HG02623 (cell line): Measurements from ENCODE around the gene CDPF1.

Experiments used
- ATAC-seq: cut with Tn5 transposase; IDR thresholded peaks from one replicate; pipeline ENCODE4 v1.9.1; 2021; ENCODE audit warnings: moderate library complexity; ENCODE audit not compliant: unreplicated experiment

The CDPF1 gene

GRCh38 chr22:46259374-46259773 lies 9.3 kb upstream of the CDPF1 start:
- ATAC-seq = no peak

DNA sequence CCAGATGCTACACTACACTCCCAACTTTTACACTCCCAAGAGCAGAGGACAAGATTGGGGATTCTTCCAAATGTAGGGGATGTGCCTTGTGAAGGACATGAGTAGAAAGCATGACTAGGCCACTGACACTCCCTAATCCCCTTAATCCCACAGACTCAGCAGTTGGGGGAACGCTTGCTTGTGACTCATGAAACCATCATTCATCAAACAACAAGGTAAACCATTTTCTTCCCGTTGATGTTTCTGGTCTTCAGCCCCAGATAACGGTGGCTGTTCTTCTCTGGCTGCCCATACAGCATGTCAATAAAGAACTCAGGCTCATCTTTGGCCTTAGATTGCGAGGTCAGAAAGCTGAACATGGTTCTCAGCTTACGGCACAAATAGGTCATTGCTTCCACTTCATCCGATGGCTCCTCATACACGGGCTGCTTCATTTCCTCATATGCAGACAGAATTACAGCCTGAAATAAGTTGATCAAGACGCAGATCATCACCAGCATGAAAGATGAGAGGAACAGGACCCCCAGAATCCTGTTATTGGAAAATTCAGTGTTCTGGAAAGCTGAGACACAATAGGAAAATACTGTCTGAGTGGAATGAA lies 6.4 kb upstream of the CDPF1 start:
- no peak for ATAC-seq

DNA sequence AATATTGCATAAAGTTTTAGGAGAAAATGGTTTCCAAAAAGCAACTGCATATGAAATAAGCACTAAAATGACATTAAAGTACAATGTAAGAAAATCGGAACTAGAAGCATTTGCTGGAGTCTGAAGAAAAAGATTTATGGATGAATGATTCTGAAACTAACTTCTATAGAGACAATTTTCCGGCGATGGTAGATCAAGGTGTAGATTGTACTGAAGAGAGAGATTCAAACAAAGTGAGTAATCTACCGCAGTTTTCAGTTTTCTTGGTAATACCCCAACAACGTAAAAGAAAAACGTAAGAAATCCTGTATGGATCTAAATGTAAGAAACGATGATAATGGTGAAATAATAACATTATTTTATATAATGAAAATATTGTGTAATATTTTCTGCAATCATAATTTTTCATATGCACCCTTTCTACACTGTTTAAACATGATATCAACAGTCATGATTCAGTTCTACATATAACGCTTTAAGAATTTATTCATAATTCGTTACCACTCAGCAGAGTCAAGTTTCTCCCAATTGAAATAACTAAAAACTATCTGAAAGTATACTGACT lies 1.8 kb upstream of the CDPF1 start:
- no peak for ATAC-seq

GRCh38 chr22:46251266-46251665 lies 1.2 kb upstream of the CDPF1 start:
- no peak for ATAC-seq

GRCh38 chr22:46250783-46251125 lies 661 bp upstream of the CDPF1 start:
- peak; percentile 15 for ATAC-seq

- ATAC-seq = no peak
These were observed 2.6 kb downstream of the CDPF1 start for GRCh38 chr22:46247443-46247975.

DNA sequence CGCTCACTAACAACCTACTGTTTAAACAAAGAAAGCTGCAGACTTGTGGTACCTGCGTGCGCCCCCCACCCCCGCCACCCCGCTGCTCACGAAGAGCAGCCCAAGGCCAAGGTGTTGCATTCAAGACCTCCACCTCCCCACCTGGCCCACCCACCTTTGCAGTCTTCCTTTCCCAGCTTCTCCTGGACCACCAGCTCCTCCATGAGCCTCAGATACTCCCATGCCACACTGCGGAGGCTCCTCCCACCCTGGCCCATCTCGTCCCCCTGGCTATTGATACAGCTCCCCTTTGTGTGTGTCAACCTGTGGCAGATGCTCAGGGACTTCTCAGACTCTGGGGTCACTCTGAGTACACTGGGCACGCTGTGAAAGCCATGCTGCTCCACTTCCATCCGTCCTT lies 3.9 kb downstream of the CDPF1 start:
- no peak for ATAC-seq

DNA sequence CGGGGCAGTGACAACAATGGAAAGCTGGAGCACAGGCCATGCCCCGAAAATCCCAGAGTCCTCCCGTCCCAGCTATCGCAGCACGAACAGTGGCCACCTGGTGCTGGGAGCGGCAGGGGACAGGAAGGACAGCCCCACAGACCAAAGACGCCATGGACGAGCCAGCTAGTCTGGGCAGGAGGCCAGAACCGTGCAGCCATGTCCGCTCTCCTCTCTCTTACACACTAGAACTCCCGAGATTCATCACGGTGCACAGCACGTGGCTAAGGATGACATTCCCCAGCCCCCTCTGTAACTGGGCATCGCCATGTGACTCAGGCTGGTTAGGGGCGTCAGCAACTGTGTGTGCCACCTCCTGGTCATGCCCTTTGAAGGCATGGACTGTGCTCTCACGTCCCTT lies 4.6 kb downstream of the CDPF1 start:
- ATAC-seq = no peak

- no peak for ATAC-seq
These were observed 5.3 kb downstream of the CDPF1 start for GRCh38 chr22:46244771-46245170.

DNA sequence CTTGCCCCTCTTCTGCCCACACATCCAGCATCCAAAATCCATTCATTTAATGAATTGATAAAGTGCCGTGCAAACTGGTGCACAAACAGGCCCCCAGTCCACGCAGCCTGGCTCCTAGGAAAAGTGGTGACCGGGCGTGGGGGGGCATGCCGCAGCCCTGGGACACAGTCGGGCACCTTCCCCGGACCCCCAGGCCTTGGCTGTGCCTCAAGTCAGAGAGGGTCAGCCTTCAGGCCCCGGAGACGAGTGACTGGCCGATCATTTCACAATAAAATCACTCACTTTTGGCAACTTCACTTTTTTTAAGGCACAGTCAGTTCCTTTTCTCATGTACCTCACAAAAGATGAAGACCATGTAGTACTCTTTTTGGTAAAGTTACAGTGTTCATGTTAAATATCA lies 8.0 kb downstream of the CDPF1 start:
- ATAC-seq = no peak

- ATAC-seq = no peak
These were observed 8.6 kb downstream of the CDPF1 start for GRCh38 chr22:46241396-46242007.

DNA sequence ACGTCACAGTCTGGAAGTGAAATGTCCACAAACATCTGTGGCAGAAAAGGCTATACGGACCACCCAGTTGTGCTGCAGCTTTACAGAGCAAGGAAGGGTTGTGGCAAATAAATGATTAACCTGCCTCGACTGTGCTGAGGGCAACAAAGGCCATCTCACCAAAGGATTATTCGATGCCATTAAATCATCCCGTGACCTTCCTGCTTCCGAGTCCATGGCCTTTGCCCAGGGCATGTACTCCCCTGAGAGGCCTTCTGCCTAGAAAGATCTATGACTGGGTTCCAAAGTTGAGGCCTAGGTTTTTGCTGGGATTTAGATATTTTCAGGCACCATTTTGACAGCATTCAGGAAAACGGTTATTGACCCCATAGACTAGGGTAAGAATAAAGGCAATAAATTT lies 9.2 kb downstream of the CDPF1 start:
- ATAC-seq = no peak

- ATAC-seq = no peak
These were observed 9.6 kb downstream of the CDPF1 start for GRCh38 chr22:46240506-46240905.

DNA sequence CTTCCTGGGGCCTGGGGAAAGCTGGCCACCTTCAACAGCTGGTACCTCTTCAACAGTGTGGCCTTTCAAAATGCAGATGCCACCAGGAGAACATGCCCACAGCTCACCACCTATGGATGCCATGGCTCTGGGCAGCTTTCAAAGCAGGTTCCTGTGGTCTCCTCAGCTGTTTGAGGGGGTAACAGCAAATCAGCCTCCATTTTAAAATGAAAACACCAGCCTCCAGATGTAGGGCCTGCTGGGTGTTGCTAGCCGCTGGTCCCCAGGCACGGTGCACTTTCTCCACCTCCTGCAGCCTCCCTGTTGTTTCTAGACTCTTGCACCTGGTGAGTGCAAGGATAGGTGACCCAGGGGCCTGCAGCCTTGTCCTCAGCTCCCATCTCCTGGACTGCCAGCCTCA lies 10.0 kb downstream of the CDPF1 start:
- ATAC-seq = no peak

DNA sequence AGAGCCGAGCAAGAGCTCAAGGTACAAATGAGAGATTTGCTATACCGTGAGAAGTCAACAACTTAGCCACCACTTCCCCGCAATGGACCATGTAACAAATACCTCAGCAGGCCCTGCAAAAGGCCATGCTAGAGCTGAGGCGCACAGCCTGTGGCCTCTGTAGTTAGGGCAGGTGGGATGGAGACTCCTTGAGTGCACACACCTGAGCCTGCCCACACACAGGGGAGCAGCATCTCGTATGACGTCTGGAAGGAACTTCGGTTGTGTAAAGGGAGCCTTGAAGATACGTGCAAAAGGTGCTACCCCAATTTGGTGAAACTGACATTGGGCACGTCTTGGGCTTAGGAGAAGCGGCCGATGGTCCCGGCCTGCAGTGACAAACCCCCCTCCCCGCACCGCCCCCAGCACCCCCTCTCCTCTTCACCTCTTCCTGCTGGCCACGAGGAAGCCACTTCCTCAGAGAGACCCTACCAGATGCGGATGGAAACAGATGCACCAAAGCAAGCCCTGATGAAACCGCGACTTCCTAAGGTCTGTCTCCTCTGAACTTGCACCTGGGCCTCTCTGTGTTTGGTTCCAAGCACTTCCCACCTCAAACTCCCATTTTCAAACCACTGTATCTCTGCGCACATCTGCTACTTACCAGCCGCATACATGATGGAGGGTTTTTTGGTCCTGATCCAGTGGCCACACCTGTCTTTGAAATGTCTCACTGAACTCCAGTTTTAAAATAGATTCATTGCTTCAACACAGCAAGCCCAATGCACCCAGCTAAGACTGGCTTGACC lies 10.6 kb downstream of the CDPF1 start:
- ATAC-seq = no peak

DNA sequence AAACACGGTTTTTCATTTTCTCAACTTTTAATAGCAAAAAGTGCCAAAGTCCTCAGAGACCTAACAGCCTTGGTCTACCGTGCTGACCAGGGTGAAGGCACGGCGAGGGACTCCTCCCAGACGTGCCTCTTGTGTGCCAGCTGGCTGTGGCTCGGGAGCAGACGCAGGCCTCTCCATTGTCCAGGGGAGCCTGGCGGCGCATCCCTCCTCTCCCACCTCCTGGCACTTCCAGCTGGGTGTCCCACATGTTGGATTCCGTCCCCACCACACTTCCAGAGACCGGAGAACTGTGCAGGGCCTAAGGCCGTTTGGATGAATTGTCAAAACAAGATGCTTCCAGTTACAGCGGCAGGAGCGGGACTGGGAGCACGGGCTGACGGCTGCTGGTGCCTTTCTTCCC lies 11.6 kb downstream of the CDPF1 start:
- no peak for ATAC-seq

GRCh38 chr22:46237453-46238124 lies 12.5 kb downstream of the CDPF1 start:
- ATAC-seq = no peak

DNA sequence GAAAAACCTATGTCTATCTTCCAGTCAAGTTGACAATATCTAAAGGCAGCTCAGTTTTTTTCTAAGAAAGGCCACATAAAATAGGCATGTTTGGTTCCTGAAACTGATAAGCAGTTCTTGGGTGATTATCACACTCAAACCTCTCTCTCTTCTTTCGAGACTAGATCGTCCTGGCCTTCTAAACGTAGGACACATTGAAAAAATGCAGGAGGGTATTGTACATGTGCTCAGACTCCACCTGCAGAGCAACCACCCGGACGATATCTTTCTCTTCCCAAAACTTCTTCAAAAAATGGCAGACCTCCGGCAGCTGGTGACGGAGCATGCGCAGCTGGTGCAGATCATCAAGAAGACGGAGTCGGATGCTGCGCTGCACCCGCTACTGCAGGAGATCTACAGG lies 15.1 kb downstream of the CDPF1 start:
- no peak for ATAC-seq

- no peak for ATAC-seq
These were observed 16.9 kb downstream of the CDPF1 start for GRCh38 chr22:46233231-46233630.

DNA sequence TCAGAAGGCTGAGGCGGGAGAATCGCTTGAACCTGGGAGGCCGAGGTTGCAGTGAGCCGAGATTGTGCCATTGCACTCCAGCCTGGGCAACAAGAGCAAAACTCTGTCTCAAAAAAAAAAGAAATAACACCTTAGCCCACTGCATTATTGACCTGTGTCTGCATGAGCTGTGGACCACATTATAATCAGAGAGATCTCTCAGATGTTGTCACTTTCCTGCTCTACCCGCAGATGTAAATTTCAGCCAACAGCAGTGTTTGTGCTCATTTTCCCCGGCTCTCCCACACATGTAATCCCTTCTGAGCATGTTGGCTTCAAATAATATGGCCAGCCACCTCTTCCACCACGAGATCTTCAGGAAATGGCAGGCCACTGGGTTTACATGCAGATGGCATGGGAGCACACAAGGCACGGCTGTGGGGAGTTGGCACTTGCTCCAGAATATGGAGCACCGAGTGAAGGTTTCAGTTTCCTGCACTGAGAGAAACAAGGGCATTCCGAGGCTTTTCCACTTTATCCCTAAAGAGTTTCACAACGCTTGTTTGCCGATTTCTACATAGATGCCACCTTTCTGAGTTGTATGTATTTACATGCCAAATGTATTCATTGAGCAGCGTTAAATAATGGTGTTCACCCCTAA lies 19.7 kb downstream of the CDPF1 start:
- no peak for ATAC-seq

GRCh38 chr22:46229701-46230100 lies 20.4 kb downstream of the CDPF1 start:
- ATAC-seq = no peak
